A172 (cell line): Measurements from ENCODE around the gene RHOV. TPM values are rescaled to one million over a fixed set of nuclear protein-coding genes. Genes with fewer than 3 reads are reported as not detected.

Experiments used
- total RNA-seq: library from RNA; depleted of rRNA; stranded (reverse); fragments of >200 nt; shearing (Covaris generic); gene quantifications from 2 replicates; pipeline ENCODE4 v1.2.3, GENCODE V29; 2014; rRNA removed

RHOV gene
- total RNA-seq, 1 experiment from 2014 or later, result 1.4 TPM

Other genes starting within 250 kb of the RHOV start
- 13.6 and 15.7 TPM in 2 replicates for gene RAD51, start 179.1 kb downstream of the RHOV start, total RNA-seq
- gene RMDN3, start 119.0 kb downstream of the RHOV start, total RNA-seq, result 19.3 and 20.2 TPM in 2 replicates
- 1.6 TPM in 1 of 2 replicates, not detected in the other for gene GCHFR, start 110.2 kb downstream of the RHOV start, total RNA-seq
- 0.09 and 0.31 TPM in 2 replicates for gene C15orf62, start 104.3 kb downstream of the RHOV start, total RNA-seq
- gene ZFYVE19, start 67.1 kb downstream of the RHOV start, total RNA-seq, result 24.6 and 36.2 TPM in 2 replicates
- gene DNAJC17, start 66.8 kb downstream of the RHOV start, total RNA-seq, result 36.8 and 63.8 TPM in 2 replicates
- gene PPP1R14D, start 45.5 kb downstream of the RHOV start, total RNA-seq, result not detected in 2 replicates
- gene SPINT1, start 30.2 kb downstream of the RHOV start, total RNA-seq, result 0.22 and 1.3 TPM in 2 replicates
- gene VPS18, start 20.2 kb upstream of the RHOV start, total RNA-seq, result 39.7 and 41.7 TPM in 2 replicates
- gene DLL4, start 55.1 kb upstream of the RHOV start, total RNA-seq, result not detected in 2 replicates
- gene CHAC1, start 79.2 kb upstream of the RHOV start, total RNA-seq, result 4.7 and 5.8 TPM in 2 replicates
- gene INO80, start 242.0 kb upstream of the RHOV start, total RNA-seq, result 13.1 and 14.9 TPM in 2 replicates